Hematopoietic multipotent progenitor cell treated with erythropoietin and hydrocortisone succinate and interleukin-3 and kit ligand, for 8 days (in vitro differentiated cells): ENCODE results near the gene TTLL1.
"Not testable (repeated sequence)": the region's sequence is repeated elsewhere in the genome, so short reads cannot be mapped to it uniquely, and the experiment has no call there.

Experiments
- DNase-seq: peaks from one replicate; pipeline ENCODE4 v3.0.0-alpha.2; 2015

TTLL1 gene

GRCh38 chr22:43109921-43110443 is 20.8 kb upstream of the TTLL1 start:
- DNase-seq = no peak

GRCh38 chr22:43109511-43109910 is 20.3 kb upstream of the TTLL1 start:
- DNase-seq = no peak

- no peak for DNase-seq
Measured at GRCh38 chr22:43106302-43106701, 17.1 kb upstream of the TTLL1 start.

DNA sequence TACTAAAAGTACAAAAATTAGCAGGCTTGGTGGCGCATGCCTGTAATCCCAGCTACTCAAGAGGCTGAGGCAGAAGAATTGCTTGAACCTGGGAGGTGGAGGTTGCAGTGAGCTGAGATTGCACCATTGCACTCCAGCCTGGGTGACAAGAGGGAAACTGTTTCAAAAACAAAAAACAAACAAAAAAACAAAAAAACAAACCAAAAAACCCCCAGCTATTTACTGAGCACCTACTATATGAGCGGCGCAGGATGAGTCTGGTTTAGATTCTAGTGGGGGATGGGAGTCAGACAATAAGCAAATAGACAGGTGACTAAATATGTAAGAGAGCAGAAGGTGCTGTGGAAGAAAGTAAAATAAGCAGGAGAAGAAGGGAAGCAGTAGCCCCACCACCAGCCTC is 15.8 kb upstream of the TTLL1 start:
- DNase-seq = not testable (repeated sequence)

GRCh38 chr22:43104056-43104625 is 14.9 kb upstream of the TTLL1 start:
- DNase-seq = peak; percentile 92

- DNase-seq = no peak
Measured at GRCh38 chr22:43101306-43101705, 12.1 kb upstream of the TTLL1 start.

DNA sequence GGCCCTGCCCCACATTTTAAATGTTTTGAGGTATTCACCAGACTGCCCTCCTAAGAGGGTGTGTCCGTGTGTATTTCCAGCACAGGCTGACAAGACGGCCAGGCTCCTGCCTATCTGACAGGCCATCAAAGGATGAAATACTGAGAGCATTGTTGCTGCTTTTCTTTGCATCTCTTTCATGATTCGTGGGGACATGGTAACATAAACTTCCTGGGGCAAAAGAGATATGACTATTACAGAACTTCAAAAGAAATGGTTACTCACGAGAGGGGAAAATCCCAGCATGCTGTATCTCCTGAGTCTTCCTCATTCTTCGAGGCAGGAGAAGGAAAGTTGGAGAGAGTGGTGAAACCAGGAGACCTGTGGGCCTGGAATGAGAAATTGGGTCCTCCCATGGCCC is 11.0 kb upstream of the TTLL1 start:
- no peak for DNase-seq

DNA sequence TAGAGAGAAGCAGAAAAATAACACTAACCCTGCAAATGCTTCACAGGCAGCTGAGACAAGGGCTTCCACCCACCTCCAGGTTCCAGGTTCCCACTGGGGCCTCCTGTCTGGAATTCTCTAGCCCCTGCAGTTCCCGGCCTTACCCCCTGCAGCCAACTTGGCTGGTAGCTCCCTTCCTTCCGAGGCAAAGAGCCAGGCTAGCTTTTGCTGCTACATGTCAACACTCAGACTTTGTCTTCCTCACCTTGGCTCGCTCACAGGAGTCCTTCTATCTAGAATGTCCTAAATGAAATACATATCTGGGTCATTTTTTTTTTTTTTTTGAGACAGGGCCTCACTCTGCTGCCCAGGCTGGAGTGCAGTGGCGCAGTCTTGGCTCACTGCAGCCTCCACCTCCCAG is 9.9 kb upstream of the TTLL1 start:
- DNase-seq = no peak

DNA sequence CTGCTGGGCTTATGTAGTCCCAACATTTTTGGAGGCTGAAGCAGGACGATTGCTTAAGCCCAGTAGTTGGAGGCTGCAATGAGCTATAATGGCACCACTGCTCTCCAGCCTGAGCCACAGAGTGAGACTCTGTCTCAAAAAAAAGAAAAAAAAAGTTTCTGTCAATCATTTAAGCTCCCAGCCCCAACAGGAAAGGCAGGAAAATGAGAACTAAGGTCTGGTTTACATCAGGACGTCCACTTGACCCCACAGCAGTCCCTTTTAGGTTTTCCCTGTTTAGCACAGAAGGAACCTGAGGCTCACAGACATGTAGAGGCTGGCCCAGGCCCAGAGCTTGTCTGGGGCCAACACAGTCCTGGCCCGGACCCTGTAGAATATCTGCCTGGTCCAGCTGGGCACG is 9.2 kb upstream of the TTLL1 start:
- no peak for DNase-seq

DNA sequence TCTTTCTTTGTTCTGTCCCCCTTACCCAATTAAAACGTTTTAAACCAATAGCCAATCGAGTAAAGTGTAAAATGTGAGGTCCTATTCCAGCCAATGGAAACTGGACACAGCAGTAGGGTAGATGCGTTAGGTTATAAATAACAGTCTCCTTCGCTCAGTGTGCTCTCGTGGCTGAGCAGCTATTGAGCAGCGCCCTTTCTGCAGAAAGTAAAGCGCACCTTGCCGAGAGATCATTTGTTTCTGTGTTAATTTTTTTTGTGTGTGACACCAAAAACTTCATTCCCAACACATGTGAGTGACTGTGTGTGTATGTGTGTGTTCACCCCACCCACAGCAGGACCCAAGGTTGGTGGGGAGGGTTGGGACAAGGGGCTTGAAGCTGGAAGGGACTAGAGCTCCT is 7.2 kb upstream of the TTLL1 start:
- DNase-seq = no peak

DNA sequence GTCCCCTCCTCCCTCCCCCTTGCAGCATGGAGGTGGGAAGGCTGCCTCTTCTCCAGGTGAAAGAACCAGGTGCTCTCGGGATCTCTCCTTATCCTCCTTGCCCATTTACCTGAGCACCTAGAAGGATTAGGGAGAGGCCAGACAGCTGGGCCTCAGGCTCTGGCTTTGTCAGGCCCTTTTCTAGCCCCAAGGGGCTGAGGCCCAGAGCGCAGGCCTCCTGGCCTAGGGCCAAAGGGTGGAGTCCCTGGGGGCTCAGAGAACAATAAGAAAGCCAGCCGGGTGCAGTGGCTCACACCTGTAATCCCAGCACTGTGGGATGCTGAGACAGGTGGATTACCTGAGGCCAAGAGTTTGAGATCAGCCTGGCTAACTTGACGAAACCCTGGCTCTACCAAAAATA is 5.4 kb upstream of the TTLL1 start:
- no peak for DNase-seq

GRCh38 chr22:43094085-43094484 is 4.9 kb upstream of the TTLL1 start:
- DNase-seq = peak; percentile 29

DNA sequence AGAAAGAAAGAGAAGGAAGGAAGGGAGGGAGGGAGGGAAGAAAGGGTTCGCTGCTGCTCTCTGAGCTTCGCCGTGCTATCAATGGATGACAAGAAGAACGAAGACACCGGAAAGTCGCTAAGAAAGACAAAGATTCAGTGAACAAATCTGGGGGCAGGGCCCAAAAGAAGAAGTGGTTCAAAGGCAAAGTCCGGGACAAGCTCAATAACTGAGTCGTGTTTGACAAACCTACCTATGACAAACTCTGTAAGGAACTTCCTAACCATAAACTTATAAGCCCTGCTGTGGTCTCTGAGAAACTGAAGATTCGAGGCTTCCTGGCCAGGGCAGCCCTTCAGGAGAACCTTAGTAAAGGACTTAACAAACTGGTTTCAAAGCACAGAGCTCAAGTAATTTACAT is 2.9 kb upstream of the TTLL1 start:
- DNase-seq = no peak

- DNase-seq = peak; percentile 97
Measured at GRCh38 chr22:43090130-43090789, 1.1 kb upstream of the TTLL1 start.

- no peak for DNase-seq
Measured at GRCh38 chr22:43088627-43088983, 586 bp downstream of the TTLL1 start.

DNA sequence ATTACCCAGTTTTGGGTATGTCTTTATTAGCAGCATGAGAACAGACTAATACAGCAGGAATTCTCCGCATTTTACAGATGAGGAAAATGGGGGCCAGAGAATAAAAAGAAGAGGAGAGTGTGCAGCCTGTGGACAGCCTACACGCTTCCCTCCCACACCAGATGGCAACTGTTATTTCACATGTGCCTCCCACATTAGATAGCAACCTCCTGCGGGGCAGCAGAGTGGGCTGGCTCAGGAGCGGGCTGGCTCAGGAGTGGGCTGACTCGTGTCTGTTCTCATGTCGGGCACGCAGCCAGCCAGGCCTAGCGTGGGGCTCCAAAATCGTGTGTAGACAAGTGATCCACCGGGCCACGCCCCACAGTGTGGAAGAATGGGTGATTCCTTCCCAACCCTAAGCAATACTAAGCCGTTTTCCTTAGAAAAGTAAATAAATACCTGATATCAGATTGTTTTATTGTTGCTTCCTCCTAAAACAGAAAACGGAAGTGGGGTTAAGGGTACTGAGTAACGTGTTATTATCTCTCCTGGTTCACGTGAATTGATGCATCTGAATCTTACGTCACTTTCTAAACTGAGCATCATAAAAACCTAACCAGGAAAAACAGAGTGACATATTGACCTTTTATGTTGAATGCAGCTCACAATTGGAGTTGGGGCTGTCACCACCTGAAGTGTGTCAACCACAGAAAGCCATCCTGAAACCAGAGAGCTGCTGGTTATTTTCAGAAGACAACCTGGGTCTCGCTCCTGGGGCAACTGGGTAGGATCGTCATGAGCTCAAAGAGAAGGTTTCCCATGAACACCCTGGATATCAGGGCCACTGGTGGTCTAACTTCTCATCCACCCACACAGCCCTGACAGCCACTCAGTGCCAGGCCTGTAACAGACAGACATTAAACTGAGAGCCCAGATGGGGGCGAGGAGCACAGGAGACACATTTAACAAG is 3.3 kb downstream of the TTLL1 start:
- DNase-seq = peak; percentile 20

- no peak for DNase-seq
Measured at GRCh38 chr22:43081968-43082367, 7.2 kb downstream of the TTLL1 start.

- no peak for DNase-seq
Measured at GRCh38 chr22:43080616-43081015, 8.6 kb downstream of the TTLL1 start.

DNA sequence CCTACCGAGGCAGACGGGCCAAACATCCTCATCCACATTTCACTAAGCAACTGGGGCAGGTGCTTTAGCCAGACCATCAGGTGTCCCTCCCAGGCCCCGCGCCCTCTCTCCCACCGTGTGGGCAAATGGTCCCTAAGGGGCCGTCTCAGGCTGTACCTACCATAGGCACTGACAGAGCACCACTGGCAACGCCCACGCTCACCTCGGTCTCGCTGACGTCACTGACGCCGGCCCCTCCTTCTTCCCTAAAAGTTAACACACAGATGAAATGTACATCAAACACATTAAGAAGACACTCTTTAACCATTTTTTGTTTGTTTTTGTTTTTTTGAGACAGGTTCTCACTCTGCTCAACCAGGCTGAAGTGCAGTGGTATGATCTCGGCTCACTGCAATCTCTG is 9.4 kb downstream of the TTLL1 start:
- no peak for DNase-seq

- no peak for DNase-seq
Measured at GRCh38 chr22:43078522-43078921, 10.7 kb downstream of the TTLL1 start.

- no peak for DNase-seq
Measured at GRCh38 chr22:43077121-43077877, 11.9 kb downstream of the TTLL1 start.

DNA sequence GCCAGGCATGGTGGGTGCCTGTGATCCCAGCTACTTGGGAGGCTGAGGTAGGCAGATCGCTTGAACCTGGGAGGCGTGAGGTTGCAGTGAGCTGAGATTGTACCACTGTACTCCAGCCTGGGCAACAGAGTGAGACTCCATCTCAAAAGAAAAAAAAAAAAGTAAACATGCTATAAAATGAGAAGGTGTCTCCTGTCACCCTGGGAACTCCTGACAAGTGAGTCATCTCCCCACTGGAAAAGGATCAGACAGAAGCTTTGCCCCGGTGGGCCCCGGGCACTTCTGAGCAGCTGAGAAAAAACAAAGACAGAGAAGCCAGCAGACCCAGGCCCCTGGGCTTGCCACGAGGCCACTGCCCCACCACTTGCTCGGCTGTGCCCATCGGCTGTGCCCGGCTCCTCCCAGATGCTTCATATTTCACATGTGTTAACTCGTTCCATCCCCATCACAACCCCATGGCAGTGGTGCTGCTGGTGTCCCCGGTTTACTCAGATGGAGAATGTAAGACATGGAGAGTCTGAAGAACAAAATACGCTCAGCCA is 22.3 kb downstream of the TTLL1 start:
- no peak for DNase-seq

DNA sequence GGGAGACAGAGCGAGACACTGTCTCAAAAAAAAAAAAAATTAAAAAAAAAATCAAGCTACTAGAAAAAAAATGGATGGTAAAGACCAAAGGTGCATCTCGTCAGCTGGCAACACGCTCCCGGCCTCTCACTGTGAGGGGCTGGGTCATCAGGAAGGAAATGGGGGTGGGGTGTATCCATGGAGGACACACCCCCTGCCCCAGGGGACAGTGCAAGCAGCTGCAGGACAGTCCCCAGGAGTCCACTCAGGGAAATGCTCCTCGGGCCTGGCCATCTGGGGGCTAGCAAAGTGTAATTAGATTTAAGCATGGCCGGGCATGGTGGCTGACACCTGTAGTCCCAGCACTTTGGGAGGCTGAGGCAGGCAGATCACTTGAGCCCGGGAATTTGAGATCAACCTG is 23.1 kb downstream of the TTLL1 start:
- no peak for DNase-seq
